Common myeloid progenitor, CD34-positive (primary cell): Measurements from ENCODE around the gene LYZL6.

Source experiments
- CTCF ChIA-PET: fragments of 350-600 bp; sonication (Branson Sonifier 250); formaldehyde crosslinking; loops from one replicate; lab custom pipeline; 2021; ENCODE audit warnings: antibody characterized with exemption; lab: Charles Lee
- POLR2A ChIA-PET: fragments of 350-600 bp; sonication (Branson Sonifier 250); formaldehyde crosslinking; loops from one replicate; lab custom pipeline; 2021; ENCODE audit warnings: antibody characterized with exemption; lab: Charles Lee
- DNase-seq, 3 donors: peaks; one replicate each; pipeline versions ENCODE4 v3.0.0 to v3.0.0-alpha.2; 2013
- H3K27ac ChIP-seq, 2 experiments: 1 replicate in 1 of 2; 2 replicates in 1 of 2; pipeline ENCODE4 v1.7.0; 2013; ENCODE audit warnings: inconsistent platforms in 2 of 2, low read length in 2 of 2, mild to moderate bottlenecking in 2 of 2, low read depth in 1 of 2, moderate library complexity in 1 of 2; ENCODE audit not compliant: severe bottlenecking in 2 of 2, insufficient read depth in 1 of 2, poor library complexity in 1 of 2
- H3K27me3 ChIP-seq, 5 experiments: replicated peaks in 2 of 5; 1 replicate in 3 of 5; 2 replicates in 2 of 5; pipeline versions ENCODE4 v1.6.1 to v1.7.0; 2013; ENCODE audit warnings: low read length in 4 of 5, mild to moderate bottlenecking in 2 of 5, moderate library complexity in 2 of 5, inconsistent platforms in 1 of 5; ENCODE audit not compliant: insufficient read depth in 5 of 5, control insufficient read depth in 4 of 5
- H3K36me3 ChIP-seq, 4 experiments: 1 replicate in 2 of 4; 2 replicates in 2 of 4; pipeline versions ENCODE4 v1.6.1 to v1.7.0; 2013; ENCODE audit warnings: low read length in 3 of 4, control low read depth in 1 of 4, mild to moderate bottlenecking in 1 of 4; ENCODE audit not compliant: control insufficient read depth in 4 of 4, insufficient read depth in 4 of 4
- H3K4me1 ChIP-seq, 4 experiments: 1 replicate in 3 of 4; 2 replicates in 1 of 4; pipeline versions ENCODE4 v1.6.1 to v1.7.1; 2013; ENCODE audit warnings: low read length in 3 of 4, mild to moderate bottlenecking in 3 of 4, control low read depth in 1 of 4, inconsistent platforms in 1 of 4, moderate library complexity in 1 of 4; ENCODE audit not compliant: control insufficient read depth in 4 of 4, insufficient read depth in 4 of 4; ENCODE audit errors: control extremely low read depth in 1 of 4
- H3K4me3 ChIP-seq, 7 experiments: 1 replicate in 4 of 7; 2 replicates in 3 of 7; pipeline versions ENCODE4 v1.5.1 to v1.7.0; 2013; ENCODE audit warnings: mild to moderate bottlenecking in 7 of 7, low read length in 6 of 7, moderate library complexity in 6 of 7, inconsistent platforms in 2 of 7, low read depth in 2 of 7, control low read depth in 1 of 7; ENCODE audit not compliant: insufficient read depth in 4 of 7, control insufficient read depth in 1 of 7; ENCODE audit errors: extremely low read depth in 1 of 7
- H3K9me3 ChIP-seq, 5 experiments: 1 replicate in 4 of 5; 2 replicates in 1 of 5; pipeline versions ENCODE4 v1.6.1 to v1.7.1; 2013; ENCODE audit warnings: low read length in 4 of 5, mild to moderate bottlenecking in 2 of 5, inconsistent platforms in 1 of 5, low read depth in 1 of 5, moderate library complexity in 1 of 5; ENCODE audit not compliant: control insufficient read depth in 4 of 5, insufficient read depth in 2 of 5; ENCODE audit errors: control extremely low read depth in 1 of 5
- WGBS: methylation state at CpG from one replicate; pipeline ENCODE4 v1.1.5; 2013; ENCODE audit not compliant: insufficient coverage; 5-methylcytosine and 5-hydroxymethylcytosine counted together

Gene LYZL6

GRCh38 chr17:35934760-35935159, 8.8 kb downstream of the LYZL6 start:
- ChIA-PET CTCF (no interaction called here), POLR2A (no interaction called here)
- no peaks in the 10 kb centered on the region for H3K9me3 ChIP-seq
- WGBS, result 97% methylated on average over 9 of the region's 10 CpGs
- DNase-seq, result no peak
- H3K27ac ChIP-seq, result no peak overlapping the region
- H3K27me3 ChIP-seq, result no peaks in the 10 kb centered on the region
- H3K4me3 ChIP-seq, result no peak overlapping the region
- H3K36me3 ChIP-seq, result no peaks in the 10 kb centered on the region
- peaks cover 0 to 13% (median 12%) of the 10 kb centered on the region in 4 experiments for H3K4me1 ChIP-seq

- no peak overlapping the region for H3K4me3 ChIP-seq
- POLR2A ChIA-PET, result no interaction called here
- no peaks in the 10 kb centered on the region for H3K9me3 ChIP-seq
- no peaks in the 10 kb centered on the region for H3K36me3 ChIP-seq
- no peak for DNase-seq
- CTCF ChIA-PET, result no interaction called here
- no peak overlapping the region for H3K27ac ChIP-seq
- no peaks in the 10 kb centered on the region for H3K27me3 ChIP-seq
- peaks cover 0 to 13% (median 12%) of the 10 kb centered on the region in 4 experiments for H3K4me1 ChIP-seq
These were observed 10.9 kb downstream of the LYZL6 start for GRCh38 chr17:35932586-35932985.

GRCh38 chr17:35931794-35932425, 11.6 kb downstream of the LYZL6 start:
- H3K9me3 ChIP-seq, result no peaks in the 10 kb centered on the region
- H3K4me3 ChIP-seq, result no peak overlapping the region
- H3K27ac ChIP-seq, result no peak overlapping the region
- H3K27me3 ChIP-seq, result no peaks in the 10 kb centered on the region
- 95% methylated on average over 4 of the region's 6 CpGs for WGBS
- ChIA-PET CTCF (interaction anchor here (0.7 to 1.5 kb wide), 3 partner anchors 13 to 201 kb away, joined by 3 to 7 read pairs (median 4); no protein-coding TSS in a partner anchor), POLR2A (no interaction called here)
- H3K36me3 ChIP-seq, result no peaks in the 10 kb centered on the region
- DNase-seq, result no peak
- H3K4me1 ChIP-seq, result peaks cover 0 to 13% (median 12%) of the 10 kb centered on the region in 4 experiments

GRCh38 chr17:35930211-35931065, 13.1 kb downstream of the LYZL6 start, which contains the start of gene RDM1:
RDM1 (minus strand) TSS chr17:35930773; CDS start chr17:35930727, 46 bp downstream.
- POLR2A ChIA-PET, result no interaction called here
- H3K9me3 ChIP-seq, result no peaks in the 10 kb centered on the region
- H3K27me3 ChIP-seq, result no peaks in the 10 kb centered on the region
- peak within 1 kb of the TSS; percentile 7 to 89 (median 70) for H3K4me3 ChIP-seq
- peaks cover 0 to 13% (median 12%) of the 10 kb centered on the region in 4 experiments for H3K4me1 ChIP-seq
- 0% methylated on average over 22 of the region's 35 CpGs for WGBS
- H3K36me3 ChIP-seq, result no peaks in the 10 kb centered on the region
- peak; percentile 51 to 73 (median 69) for DNase-seq
- no peak within 1 kb of the TSS for H3K27ac ChIP-seq
- CTCF ChIA-PET, result interaction anchor here (0.9 to 1.5 kb wide), 4 partner anchors 15 to 220 kb away, joined by 3 to 7 read pairs (median 4); no protein-coding TSS in a partner anchor

GRCh38 chr17:35927714-35928113, 15.8 kb downstream of the LYZL6 start:
- H3K4me3 ChIP-seq, result no peak overlapping the region
- peaks cover 0 to 13% (median 12%) of the 10 kb centered on the region in 4 experiments for H3K4me1 ChIP-seq
- H3K9me3 ChIP-seq, result no peaks in the 10 kb centered on the region
- H3K27ac ChIP-seq, result no peak overlapping the region
- no peak for DNase-seq
- H3K27me3 ChIP-seq, result no peaks in the 10 kb centered on the region
- POLR2A ChIA-PET, result interaction anchor here (0.6 kb wide), 1 partner anchor 61 kb away, joined by 3 read pairs; no protein-coding TSS in a partner anchor
- CTCF ChIA-PET, result no interaction called here
- H3K36me3 ChIP-seq, result peaks cover 0 to 1% (median 0%) of the 10 kb centered on the region in 4 experiments

GRCh38 chr17:35923609-35924114, 19.9 kb downstream of the LYZL6 start:
- H3K9me3 ChIP-seq, result no peaks in the 10 kb centered on the region
- no peak overlapping the region for H3K4me3 ChIP-seq
- H3K27ac ChIP-seq, result no peak overlapping the region
- peaks cover 0 to 2% (median 2%) of the 10 kb centered on the region in 4 experiments for H3K4me1 ChIP-seq
- ChIA-PET POLR2A (no interaction called here), CTCF (no interaction called here)
- DNase-seq, result no peak
- peaks cover 0 to 4% (median under 1%) of the 10 kb centered on the region in 4 experiments for H3K36me3 ChIP-seq
- no peaks in the 10 kb centered on the region for H3K27me3 ChIP-seq
- 100% methylated on average over 4 of the region's 6 CpGs for WGBS
